Activated T-helper 17 cell treated with anti-CD3 and anti-CD28 coated beads, Interleukin-2, amount 50 U/mL, for 72 hours (primary cell): ENCODE results near the gene HAS3. TPM values are rescaled to one million over a fixed set of nuclear protein-coding genes. Genes with fewer than 3 reads are reported as not detected.

Experiments used
- ATAC-seq: fragments of 150-1000 bp; cut with Tn5 transposase; replicated peaks from 2 replicates; pipeline ENCODE4 v1.10.0; 2021; ENCODE audit warnings: mild to moderate bottlenecking, moderate library complexity
- H3K27ac Mint-ChIP-seq: one replicate; pipeline ENCODE4 v1.8.0; 2022; ENCODE audit warnings: mixed read lengths
- H3K27me3 Mint-ChIP-seq: one replicate; pipeline ENCODE4 v1.8.0; 2022; ENCODE audit warnings: mixed read lengths
- H3K36me3 Mint-ChIP-seq: one replicate; pipeline ENCODE4 v1.8.0; 2022; ENCODE audit warnings: low read depth, mild to moderate bottlenecking, mixed read lengths
- H3K4me1 Mint-ChIP-seq: one replicate; pipeline ENCODE4 v1.8.0; 2022; ENCODE audit warnings: mixed read lengths
- H3K4me3 Mint-ChIP-seq: one replicate; pipeline ENCODE4 v1.8.0; 2022; ENCODE audit warnings: mild to moderate bottlenecking, mixed read lengths
- H3K9me3 Mint-ChIP-seq: one replicate; pipeline ENCODE4 v1.8.0; 2022; ENCODE audit warnings: mixed read lengths
- total RNA-seq, 2 donors: library from RNA; stranded (reverse); gene quantifications; one replicate each; pipeline ENCODE4 v1.2.3, GENCODE V29; 2022

The HAS3 gene
- total RNA-seq, 2 donors from 2014 or later: 0.40 to 0.71 TPM

DNA sequence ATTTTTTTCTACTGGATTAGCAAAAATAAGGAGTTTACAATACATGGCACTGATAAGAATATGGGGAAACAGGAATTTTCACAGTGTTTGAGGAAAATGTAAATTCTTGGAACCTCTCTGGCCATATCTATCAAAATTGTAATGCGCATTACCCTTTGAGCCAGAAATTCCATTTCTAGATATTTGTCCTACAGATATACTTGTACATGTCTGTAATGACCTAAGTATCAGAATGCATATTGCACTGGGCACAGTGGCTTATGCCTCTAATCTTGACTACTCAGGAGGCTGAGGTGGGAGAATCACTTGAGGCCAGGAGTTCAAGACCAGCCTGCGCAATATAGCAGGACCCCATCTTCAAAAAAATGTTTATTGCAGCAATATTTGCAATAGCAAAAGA is 25.8 kb upstream of the HAS3 start:
- Mint-ChIP-seq H3K27ac (no peak overlapping the region), H3K9me3 (no peaks in the 10 kb centered on the region), H3K4me3 (no peak overlapping the region), H3K4me1 (no peaks in the 10 kb centered on the region), H3K27me3 (no peaks in the 10 kb centered on the region), H3K36me3 (peaks cover 15% of the 10 kb centered on the region)
- ATAC-seq: no peak

DNA sequence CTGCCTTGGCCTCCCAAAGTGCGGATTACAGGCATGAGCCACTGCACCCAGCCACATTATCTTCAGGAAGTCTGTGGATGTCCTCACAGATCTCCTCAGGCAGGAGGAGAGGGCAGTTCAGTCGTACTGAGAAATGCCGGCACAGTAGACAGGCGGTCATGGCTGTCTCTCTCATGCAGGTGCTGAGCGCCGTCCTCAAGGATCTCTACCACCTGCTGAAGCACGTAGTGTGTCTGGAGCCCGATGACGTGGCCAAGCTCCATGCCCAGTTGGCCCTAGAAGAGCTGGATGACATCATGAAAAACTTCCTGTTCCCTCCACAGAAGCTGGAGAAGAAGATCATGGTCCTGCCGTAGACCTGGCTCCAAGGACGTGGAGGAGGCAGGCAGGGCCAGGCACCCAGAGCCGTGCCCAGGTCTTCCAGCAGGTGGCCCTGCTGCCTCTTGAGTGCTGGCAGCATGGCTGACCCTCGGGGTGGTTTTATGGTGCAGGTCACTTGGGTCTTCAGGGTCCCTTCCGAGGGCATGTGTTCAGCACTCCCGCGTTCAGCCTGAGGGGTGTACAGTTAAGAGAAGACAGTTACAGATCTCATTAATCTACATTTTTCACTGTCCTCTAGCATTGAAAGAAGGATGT is 22.0 kb upstream of the HAS3 start:
- Mint-ChIP-seq H3K36me3 (peaks cover 26% of the 10 kb centered on the region), H3K9me3 (no peaks in the 10 kb centered on the region), H3K4me3 (no peak overlapping the region), H3K4me1 (no peaks in the 10 kb centered on the region), H3K27me3 (no peaks in the 10 kb centered on the region), H3K27ac (no peak overlapping the region)
- ATAC-seq: no peak

GRCh38 chr16:69084289-69084688 is 21.2 kb upstream of the HAS3 start:
- Mint-ChIP-seq H3K4me3 (no peak overlapping the region), H3K27me3 (no peaks in the 10 kb centered on the region), H3K36me3 (peaks cover 26% of the 10 kb centered on the region), H3K27ac (no peak overlapping the region), H3K9me3 (no peaks in the 10 kb centered on the region), H3K4me1 (no peaks in the 10 kb centered on the region)
- ATAC-seq: no peak

DNA sequence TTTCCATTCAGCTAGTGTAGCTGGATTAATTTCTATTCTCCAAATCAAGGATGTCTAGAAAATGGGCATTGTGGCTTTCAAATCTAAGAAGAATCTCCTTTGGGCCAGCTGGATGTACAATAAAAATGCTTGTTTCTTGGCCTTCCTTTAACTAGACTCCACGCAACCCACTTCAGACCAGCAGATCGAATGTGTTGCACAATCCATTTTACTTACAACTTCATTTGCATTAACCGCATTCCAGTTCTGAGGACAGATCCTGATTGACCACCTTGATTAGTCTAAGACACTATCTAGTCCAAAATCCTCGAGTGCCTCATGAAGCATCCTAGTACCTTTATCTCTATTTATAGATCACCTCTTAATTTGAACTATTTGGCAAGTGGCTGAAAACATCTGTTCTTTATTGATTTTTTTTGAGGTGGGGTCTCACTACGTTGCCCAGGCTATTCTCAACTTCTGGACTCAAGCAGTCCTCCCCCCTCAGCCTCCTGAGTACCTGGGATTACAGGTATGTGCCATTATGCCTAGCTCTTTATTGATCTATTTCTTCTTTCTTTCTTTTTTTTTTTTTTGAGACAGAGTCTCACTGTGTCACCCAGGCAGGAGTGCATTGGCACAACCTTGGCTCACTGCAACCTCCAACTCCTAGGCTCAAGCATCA is 20.3 kb upstream of the HAS3 start:
- Mint-ChIP-seq H3K27ac (no peak overlapping the region), H3K4me1 (no peaks in the 10 kb centered on the region), H3K36me3 (peaks cover 26% of the 10 kb centered on the region), H3K9me3 (no peaks in the 10 kb centered on the region), H3K27me3 (no peaks in the 10 kb centered on the region), H3K4me3 (no peak overlapping the region)
- no peak for ATAC-seq

- H3K9me3 Mint-ChIP-seq: no peaks in the 10 kb centered on the region
- no peaks in the 10 kb centered on the region for H3K27me3 Mint-ChIP-seq
- no peaks in the 10 kb centered on the region for H3K4me1 Mint-ChIP-seq
- no peak overlapping the region for H3K4me3 Mint-ChIP-seq
- H3K27ac Mint-ChIP-seq: no peak overlapping the region
- H3K36me3 Mint-ChIP-seq: peaks cover 26% of the 10 kb centered on the region
- ATAC-seq: no peak
These were observed 18.3 kb upstream of the HAS3 start for GRCh38 chr16:69087161-69087581.

DNA sequence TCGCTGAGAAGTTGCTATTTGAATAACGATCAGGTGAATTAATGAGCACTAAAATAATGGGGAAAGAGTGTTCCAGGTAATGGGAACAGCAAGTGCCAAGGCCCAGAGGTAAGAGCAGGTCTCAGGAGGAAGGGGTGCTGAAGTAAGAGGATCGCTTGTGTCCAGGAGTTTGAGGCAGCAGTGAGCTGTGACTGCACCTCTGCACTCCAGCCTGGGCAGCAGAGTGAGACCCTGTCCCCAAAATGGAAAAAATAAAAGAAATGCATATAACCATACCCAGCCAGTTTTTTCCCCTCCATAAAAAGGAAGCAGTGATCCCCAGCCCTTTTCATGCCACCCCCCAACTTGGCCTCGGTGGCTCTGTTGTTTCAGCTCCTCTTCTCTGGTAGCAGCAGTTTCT is 16.8 kb upstream of the HAS3 start:
- Mint-ChIP-seq H3K27me3 (no peaks in the 10 kb centered on the region), H3K4me3 (no peak overlapping the region), H3K9me3 (no peaks in the 10 kb centered on the region), H3K4me1 (no peaks in the 10 kb centered on the region), H3K36me3 (peaks cover 15% of the 10 kb centered on the region), H3K27ac (no peak overlapping the region)
- no peak for ATAC-seq

DNA sequence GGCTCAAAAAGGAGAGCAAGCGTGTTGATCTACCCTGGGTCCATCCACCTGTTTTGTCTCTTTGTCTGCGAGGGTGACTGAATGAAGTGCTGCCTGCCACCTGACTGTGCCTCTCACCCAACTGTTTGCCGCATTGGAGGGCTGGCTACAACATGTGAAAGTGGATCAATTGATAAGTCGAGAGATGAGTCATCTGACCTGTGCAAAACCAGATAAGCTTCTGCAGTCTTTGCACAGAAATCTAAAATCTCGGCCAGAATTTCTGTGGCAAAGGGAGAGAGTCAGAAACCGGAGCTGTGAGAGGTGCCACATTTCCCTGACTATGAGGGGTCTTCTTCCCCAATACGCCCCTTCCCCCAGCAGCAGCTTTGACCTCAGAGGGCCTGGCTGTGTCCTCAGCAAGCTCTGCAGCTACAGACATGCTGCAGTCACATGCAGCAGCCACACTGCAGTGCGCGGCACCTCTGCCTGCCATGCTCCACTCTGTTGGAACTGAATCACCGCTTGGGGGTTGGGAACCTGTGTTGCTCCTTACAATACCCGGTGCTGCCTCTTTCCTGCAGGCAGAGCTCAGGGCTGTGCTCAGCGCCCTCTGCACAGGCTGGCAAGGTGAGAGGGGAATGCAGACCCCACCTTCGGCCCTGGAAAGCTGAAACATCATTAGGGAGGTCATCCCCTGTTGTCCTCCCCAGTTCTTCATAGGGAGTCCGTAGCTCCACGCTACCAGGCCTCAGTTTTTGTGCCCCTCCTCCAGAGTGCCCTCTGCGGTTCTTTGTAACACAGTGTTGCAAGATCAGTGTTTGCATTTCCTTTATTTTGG is 16.2 kb upstream of the HAS3 start:
- H3K36me3 Mint-ChIP-seq: peaks cover 11% of the 10 kb centered on the region
- H3K9me3 Mint-ChIP-seq: no peaks in the 10 kb centered on the region
- no peaks in the 10 kb centered on the region for H3K27me3 Mint-ChIP-seq
- ATAC-seq: peak; percentile 91
- no peak overlapping the region for H3K27ac Mint-ChIP-seq
- H3K4me1 Mint-ChIP-seq: no peaks in the 10 kb centered on the region
- no peak overlapping the region for H3K4me3 Mint-ChIP-seq

DNA sequence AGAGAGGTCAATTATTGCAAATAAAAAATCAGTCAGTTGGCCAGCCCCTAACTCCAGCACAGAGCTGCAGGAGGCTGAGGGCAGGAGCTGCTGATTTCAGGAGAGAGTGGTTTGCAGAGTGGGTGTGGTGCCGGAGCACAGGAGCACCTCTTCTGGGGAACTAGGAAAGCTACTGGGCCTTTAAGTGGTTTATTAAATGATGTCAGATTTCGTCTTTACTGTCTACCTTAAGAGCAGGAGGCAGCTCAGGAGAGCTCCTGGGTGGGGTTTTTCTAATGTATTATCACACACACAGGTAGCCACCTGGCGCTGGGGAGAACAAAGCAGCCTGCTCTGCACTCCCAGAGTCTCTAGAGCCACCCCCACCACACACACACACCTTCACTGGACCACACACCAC is 11.5 kb upstream of the HAS3 start:
- H3K27ac Mint-ChIP-seq: no peak overlapping the region
- no peaks in the 10 kb centered on the region for H3K9me3 Mint-ChIP-seq
- H3K4me3 Mint-ChIP-seq: no peak overlapping the region
- H3K36me3 Mint-ChIP-seq: no peaks in the 10 kb centered on the region
- H3K27me3 Mint-ChIP-seq: no peaks in the 10 kb centered on the region
- ATAC-seq: no peak
- H3K4me1 Mint-ChIP-seq: no peaks in the 10 kb centered on the region

GRCh38 chr16:69094501-69094900 is 11.0 kb upstream of the HAS3 start:
- H3K4me1 Mint-ChIP-seq: no peaks in the 10 kb centered on the region
- no peak for ATAC-seq
- no peaks in the 10 kb centered on the region for H3K36me3 Mint-ChIP-seq
- no peaks in the 10 kb centered on the region for H3K27me3 Mint-ChIP-seq
- H3K9me3 Mint-ChIP-seq: no peaks in the 10 kb centered on the region
- no peak overlapping the region for H3K27ac Mint-ChIP-seq
- H3K4me3 Mint-ChIP-seq: no peak overlapping the region

- Mint-ChIP-seq H3K4me3 (no peak overlapping the region), H3K9me3 (no peaks in the 10 kb centered on the region), H3K4me1 (no peaks in the 10 kb centered on the region), H3K27ac (no peak overlapping the region), H3K36me3 (no peaks in the 10 kb centered on the region), H3K27me3 (no peaks in the 10 kb centered on the region)
- ATAC-seq: no peak
These were observed 10.3 kb upstream of the HAS3 start for GRCh38 chr16:69095193-69095592.

- peaks cover 1% of the 10 kb centered on the region for H3K27me3 Mint-ChIP-seq
- H3K4me3 Mint-ChIP-seq: no peak overlapping the region
- peaks cover under 1% of the 10 kb centered on the region for H3K36me3 Mint-ChIP-seq
- H3K9me3 Mint-ChIP-seq: no peaks in the 10 kb centered on the region
- H3K4me1 Mint-ChIP-seq: peaks cover under 1% of the 10 kb centered on the region
- no peak overlapping the region for H3K27ac Mint-ChIP-seq
- no peak for ATAC-seq
These were observed 5.3 kb upstream of the HAS3 start for GRCh38 chr16:69100071-69100691.

DNA sequence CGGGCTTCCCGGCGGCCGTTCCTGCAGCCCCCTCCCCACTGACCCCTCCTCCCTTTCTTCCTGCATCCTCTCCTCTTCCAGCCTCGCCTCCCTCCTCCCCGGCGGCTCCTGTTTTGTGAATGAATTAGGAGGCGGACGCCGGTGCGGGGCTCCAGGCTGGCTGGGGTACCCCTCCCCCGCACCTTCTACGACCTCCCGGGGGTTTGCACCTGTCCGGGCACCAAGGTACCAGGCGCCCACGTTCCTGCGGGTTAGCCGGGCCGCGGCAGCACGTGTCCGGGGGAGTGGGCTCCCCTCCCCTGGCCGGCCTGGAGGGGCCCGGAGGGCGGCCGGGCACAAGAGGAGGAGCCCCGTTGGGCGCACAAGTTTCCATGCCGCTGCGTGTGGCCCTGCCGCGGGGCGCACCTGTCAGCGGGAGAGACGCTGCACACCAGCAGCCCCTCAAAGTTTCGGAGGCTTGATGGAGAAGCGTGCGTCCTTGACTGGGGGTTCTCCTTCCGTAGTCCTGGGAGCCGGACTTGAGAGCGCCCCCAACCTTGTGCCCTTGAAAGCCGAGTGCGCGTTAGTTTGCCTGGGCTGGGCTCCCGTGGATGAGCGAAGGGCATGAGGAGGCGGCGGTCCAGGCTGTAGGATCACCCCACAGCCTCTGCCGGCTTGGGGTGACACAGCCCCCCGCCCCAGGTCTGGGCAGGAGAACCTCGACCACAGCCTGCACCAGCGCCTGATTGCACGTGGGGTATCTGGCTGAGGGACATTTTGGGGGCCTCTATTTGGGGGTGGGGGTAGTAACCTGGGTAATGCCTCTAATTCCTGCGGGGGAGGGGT is 1.2 kb downstream of the HAS3 start:
- H3K4me3 Mint-ChIP-seq: peak overlapping the region; percentile 45
- no peak for ATAC-seq
- no peak overlapping the region for H3K27ac Mint-ChIP-seq

GRCh38 chr16:69107316-69107962 is 2.0 kb downstream of the HAS3 start:
- Mint-ChIP-seq H3K4me1 (peaks cover 6% of the 10 kb centered on the region), H3K36me3 (peaks cover 30% of the 10 kb centered on the region), H3K27ac (no peak overlapping the region), H3K9me3 (no peaks in the 10 kb centered on the region), H3K4me3 (peak overlapping the region; percentile 45), H3K27me3 (peaks cover 27% of the 10 kb centered on the region)
- no peak for ATAC-seq

More for the DNA sequence above, 1.2 kb downstream of the HAS3 start:
- peaks cover 27% of the 10 kb centered on the region for H3K27me3 Mint-ChIP-seq
- peaks cover 22% of the 10 kb centered on the region for H3K36me3 Mint-ChIP-seq
- H3K4me1 Mint-ChIP-seq: peaks cover 6% of the 10 kb centered on the region
- H3K9me3 Mint-ChIP-seq: no peaks in the 10 kb centered on the region
